Nephron (organoid): ENCODE measurements around the gene SLC1A7.

Experiments
- H3K27ac Mint-ChIP-seq, 3 experiments: 2 replicates each; pipeline ENCODE4 v1.8.0; 2020; ENCODE audit warnings: mixed read lengths in 3 of 3, mild to moderate bottlenecking in 2 of 3, moderate library complexity in 1 of 3
- H3K27me3 Mint-ChIP-seq: 2 replicates; pipeline ENCODE4 v1.8.0; 2021; ENCODE audit warnings: low read depth, mild to moderate bottlenecking, moderate library complexity, mixed read lengths
- H3K36me3 Mint-ChIP-seq: 2 replicates; pipeline ENCODE4 v1.8.0; 2020; ENCODE audit warnings: low read depth, mixed read lengths
- H3K4me1 Mint-ChIP-seq: 2 replicates; pipeline ENCODE4 v1.8.0; 2020; ENCODE audit warnings: mixed read lengths
- H3K4me3 Mint-ChIP-seq, 3 experiments: 2 replicates each; pipeline ENCODE4 v1.8.0; 2020; ENCODE audit warnings: mild to moderate bottlenecking in 3 of 3, mixed read lengths in 3 of 3, moderate library complexity in 2 of 3
- H3K9me3 Mint-ChIP-seq: 2 replicates; pipeline ENCODE4 v1.8.0; 2020; ENCODE audit warnings: mixed read lengths
- CTCF ChIP-seq, 3 experiments: fragments of 200-600 bp; sonication (generic); IDR thresholded peaks; one replicate each; pipeline ENCODE4 v1.5.0; 2021; ENCODE audit warnings: antibody characterized with exemption in 3 of 3; ENCODE audit not compliant: unreplicated experiment in 3 of 3

The SLC1A7 gene

GRCh38 chr1:53107570-53108322, 34.7 kb downstream of the SLC1A7 start:
- H3K36me3 Mint-ChIP-seq = no peaks in the 10 kb centered on the region
- TF ChIP-seq CTCF (IDR thresholded peaks at IDR 0.05; ENCODE audit: unreplicated experiment in 3 of 3) = no peak
- peak overlapping the region in 1 of 3 experiments; percentile 2 for H3K27ac Mint-ChIP-seq
- H3K9me3 Mint-ChIP-seq = no peaks in the 10 kb centered on the region
- no peak overlapping the region for H3K4me3 Mint-ChIP-seq
- peaks cover 23% of the 10 kb centered on the region for H3K4me1 Mint-ChIP-seq
- H3K27me3 Mint-ChIP-seq = peaks cover 16% of the 10 kb centered on the region

GRCh38 chr1:53107090-53107489, 35.3 kb downstream of the SLC1A7 start:
- Mint-ChIP-seq H3K4me3 (no peak overlapping the region), H3K27me3 (peaks cover 16% of the 10 kb centered on the region), H3K9me3 (no peaks in the 10 kb centered on the region), H3K27ac (no peak overlapping the region), H3K4me1 (peaks cover 19% of the 10 kb centered on the region), H3K36me3 (no peaks in the 10 kb centered on the region)
- TF ChIP-seq CTCF (IDR thresholded peaks at IDR 0.05; ENCODE audit: unreplicated experiment in 3 of 3) = no peak

GRCh38 chr1:53104289-53104913, 38.0 kb downstream of the SLC1A7 start:
- Mint-ChIP-seq H3K4me1 (peaks cover 7% of the 10 kb centered on the region), H3K4me3 (no peak overlapping the region), H3K9me3 (no peaks in the 10 kb centered on the region), H3K27ac (peak overlapping the region; percentile 31 to 84 (median 53)), H3K36me3 (no peaks in the 10 kb centered on the region), H3K27me3 (peaks cover 4% of the 10 kb centered on the region)
- TF ChIP-seq CTCF (IDR thresholded peaks at IDR 0.05; ENCODE audit: unreplicated experiment in 3 of 3) = no peak

- no peak overlapping the region for H3K4me3 Mint-ChIP-seq
- no peaks in the 10 kb centered on the region for H3K27me3 Mint-ChIP-seq
- H3K27ac Mint-ChIP-seq = no peak overlapping the region
- no peaks in the 10 kb centered on the region for H3K9me3 Mint-ChIP-seq
- no peak for TF ChIP-seq CTCF (IDR thresholded peaks at IDR 0.05; ENCODE audit: unreplicated experiment in 3 of 3)
- H3K36me3 Mint-ChIP-seq = no peaks in the 10 kb centered on the region
- no peaks in the 10 kb centered on the region for H3K4me1 Mint-ChIP-seq
Measured at GRCh38 chr1:53094533-53094919, 47.9 kb downstream of the SLC1A7 start.

GRCh38 chr1:53093778-53094532, 48.5 kb downstream of the SLC1A7 start:
- Mint-ChIP-seq H3K27me3 (no peaks in the 10 kb centered on the region), H3K9me3 (no peaks in the 10 kb centered on the region), H3K36me3 (no peaks in the 10 kb centered on the region), H3K27ac (no peak overlapping the region), H3K4me1 (no peaks in the 10 kb centered on the region), H3K4me3 (no peak overlapping the region)
- TF ChIP-seq CTCF (IDR thresholded peaks at IDR 0.05; ENCODE audit: unreplicated experiment in 3 of 3) = no peak
